Choroid plexus epithelial cell (primary cell): ENCODE results near the gene GNPNAT1.

Experiments used
- DNase-seq: peaks from one replicate; pipeline ENCODE4 v3.0.0-alpha.2; 2010; ENCODE audit warnings: low read depth
- H3K4me3 ChIP-seq: 2 replicates; pipeline ENCODE4 v1.5.1; 2011; ENCODE audit warnings: low read depth, mild to moderate bottlenecking, control low read depth, low read length, moderate library complexity
- TF ChIP-seq, protein P1 (sequence below): conservative IDR thresholded peaks from 2 replicates; pipeline ENCODE4 v1.5.1; 2011; ENCODE audit warnings: low read depth, mild to moderate bottlenecking, control low read depth, inconsistent platforms, low read length, moderate library complexity

Gene GNPNAT1

DNA sequence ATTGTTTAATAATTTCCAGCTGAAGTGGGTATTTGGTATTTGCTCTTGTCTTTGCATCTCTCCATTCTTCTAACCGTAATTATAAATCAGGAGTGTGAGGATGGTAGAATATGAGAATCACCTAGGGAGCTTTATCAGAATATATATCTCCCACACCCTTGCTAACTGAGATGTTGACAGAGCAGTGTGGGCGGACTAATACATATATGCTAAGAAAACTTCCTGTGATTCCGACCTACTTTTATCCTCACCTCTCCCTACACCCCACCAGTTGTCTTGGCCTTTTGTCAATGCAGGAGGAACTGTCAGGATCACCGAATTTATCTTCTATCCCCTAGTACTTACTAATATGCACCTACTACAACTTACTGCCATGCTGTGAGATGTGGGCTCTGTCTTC, 14.7 kb upstream of the GNPNAT1 start:
- DNase-seq = no peak
- TF ChIP-seq, protein P1, sequence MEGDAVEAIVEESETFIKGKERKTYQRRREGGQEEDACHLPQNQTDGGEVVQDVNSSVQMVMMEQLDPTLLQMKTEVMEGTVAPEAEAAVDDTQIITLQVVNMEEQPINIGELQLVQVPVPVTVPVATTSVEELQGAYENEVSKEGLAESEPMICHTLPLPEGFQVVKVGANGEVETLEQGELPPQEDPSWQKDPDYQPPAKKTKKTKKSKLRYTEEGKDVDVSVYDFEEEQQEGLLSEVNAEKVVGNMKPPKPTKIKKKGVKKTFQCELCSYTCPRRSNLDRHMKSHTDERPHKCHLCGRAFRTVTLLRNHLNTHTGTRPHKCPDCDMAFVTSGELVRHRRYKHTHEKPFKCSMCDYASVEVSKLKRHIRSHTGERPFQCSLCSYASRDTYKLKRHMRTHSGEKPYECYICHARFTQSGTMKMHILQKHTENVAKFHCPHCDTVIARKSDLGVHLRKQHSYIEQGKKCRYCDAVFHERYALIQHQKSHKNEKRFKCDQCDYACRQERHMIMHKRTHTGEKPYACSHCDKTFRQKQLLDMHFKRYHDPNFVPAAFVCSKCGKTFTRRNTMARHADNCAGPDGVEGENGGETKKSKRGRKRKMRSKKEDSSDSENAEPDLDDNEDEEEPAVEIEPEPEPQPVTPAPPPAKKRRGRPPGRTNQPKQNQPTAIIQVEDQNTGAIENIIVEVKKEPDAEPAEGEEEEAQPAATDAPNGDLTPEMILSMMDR = no peak
- no peak overlapping the region for H3K4me3 ChIP-seq

DNA sequence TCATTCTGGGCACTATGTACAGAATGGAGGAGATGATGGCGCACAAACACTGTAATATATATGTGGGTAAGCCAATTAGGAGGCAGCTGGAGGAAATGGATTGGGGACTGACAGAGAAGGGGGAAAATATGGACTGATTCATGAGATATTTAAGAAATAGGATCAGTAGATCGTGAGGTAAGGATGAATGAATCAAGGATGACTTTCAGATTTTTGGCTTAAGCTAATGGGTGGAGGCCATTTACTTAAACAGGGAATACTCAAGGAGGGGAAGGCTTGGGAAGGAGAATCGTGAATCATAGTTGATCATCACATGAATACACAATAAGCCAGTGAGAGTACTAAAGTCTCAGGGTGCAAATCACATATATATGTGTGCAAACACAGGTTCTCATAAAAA, 11.2 kb upstream of the GNPNAT1 start:
- DNase-seq = no peak
- H3K4me3 ChIP-seq = no peak overlapping the region
- TF ChIP-seq, protein P1 = no peak

DNA sequence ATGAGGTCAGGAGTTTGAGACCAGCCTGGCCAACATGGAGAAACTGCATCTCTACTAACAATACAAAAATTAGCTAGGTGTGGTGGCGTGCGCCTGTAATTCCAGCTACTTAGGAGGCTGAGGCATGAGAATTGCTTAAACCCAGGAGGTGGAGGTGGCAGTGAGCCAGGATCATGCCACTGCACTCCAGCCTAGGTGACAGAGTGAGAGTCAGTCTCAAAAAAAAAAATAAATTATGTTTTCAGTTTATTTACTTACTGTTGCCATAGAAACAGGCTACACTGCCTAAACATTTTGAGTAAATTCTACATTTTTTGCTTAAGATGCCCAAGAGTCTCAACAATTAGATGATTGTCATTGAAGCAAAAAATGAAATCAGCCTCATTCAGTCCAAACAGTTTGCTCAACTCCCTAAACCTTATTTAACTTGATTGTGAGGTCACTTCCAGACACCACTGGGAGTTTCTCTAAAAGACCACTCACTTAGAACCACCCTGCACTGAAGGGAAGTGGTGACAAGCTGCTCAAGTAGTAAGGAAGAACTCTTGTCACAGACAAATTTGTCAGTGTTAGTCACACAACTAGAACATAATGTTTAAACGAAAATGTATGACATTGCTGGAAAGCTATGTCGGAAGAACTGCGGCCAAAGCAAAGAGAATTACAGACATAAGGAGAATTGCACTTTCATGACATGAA, 9.8 kb upstream of the GNPNAT1 start:
- no peak overlapping the region for H3K4me3 ChIP-seq
- peak; percentile 72 for DNase-seq
- TF ChIP-seq, protein P1 = no peak

DNA sequence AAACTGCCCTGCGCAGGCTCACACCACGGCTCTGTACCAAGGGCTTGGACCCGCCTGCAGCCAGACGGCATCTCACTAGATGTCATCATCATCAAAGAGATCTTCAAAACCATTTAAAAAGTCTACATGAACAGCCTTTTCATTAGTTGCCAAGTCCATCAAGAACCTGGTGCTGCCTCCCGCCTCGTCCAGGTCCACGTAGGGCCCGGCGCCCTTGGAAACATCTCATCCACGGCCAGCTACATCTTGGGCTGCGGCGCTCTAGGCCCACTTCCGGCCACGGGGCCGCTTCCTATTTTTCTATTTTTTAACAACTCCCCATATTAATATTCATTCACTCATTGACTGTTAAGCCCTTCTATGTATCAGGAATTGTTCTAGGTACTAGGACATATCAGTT, 7.4 kb upstream of the GNPNAT1 start:
- TF ChIP-seq, protein P1 = no peak
- DNase-seq = no peak
- no peak overlapping the region for H3K4me3 ChIP-seq

DNA sequence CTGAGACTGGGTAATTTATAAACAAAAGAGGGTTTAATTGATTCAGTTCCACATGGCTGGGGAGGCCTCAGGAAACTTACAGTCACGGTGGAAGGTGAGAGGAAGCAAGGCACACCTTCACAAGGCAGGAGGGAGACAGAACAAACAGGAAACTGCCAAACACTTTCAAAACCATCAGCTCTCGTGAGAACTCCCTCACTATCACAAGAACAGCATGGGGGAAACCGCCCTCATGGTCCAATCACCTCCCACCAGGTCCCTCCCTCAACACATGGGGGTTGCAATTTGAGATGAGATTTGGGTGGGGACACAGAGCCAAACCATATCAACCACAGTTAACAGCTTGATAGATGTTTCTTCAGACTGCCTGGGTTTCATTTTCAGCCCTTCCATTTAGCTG, 6.2 kb upstream of the GNPNAT1 start:
- TF ChIP-seq, protein P1 = no peak
- H3K4me3 ChIP-seq = no peak overlapping the region
- no peak for DNase-seq

DNA sequence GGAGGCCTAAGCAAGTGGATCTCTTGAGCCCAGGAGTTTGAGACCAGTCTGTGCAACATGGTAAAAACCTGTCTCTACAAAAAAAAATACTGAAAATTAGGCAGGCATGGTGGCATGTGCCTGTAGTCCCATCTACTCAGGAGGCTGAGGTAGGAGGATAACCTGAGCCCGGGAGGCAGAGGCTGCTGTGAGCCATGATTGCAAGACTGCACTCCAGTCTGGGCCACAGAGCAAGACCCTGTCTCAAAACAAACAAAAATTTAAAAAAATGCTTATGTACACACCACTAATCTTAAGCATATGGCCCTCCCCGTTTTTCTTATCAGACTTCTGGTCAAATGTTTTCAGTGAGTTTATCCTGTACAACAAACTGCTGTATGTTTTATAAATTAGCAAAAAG, 1.7 kb upstream of the GNPNAT1 start:
- DNase-seq = no peak
- H3K4me3 ChIP-seq = no peak overlapping the region
- TF ChIP-seq, protein P1 = no peak

DNA sequence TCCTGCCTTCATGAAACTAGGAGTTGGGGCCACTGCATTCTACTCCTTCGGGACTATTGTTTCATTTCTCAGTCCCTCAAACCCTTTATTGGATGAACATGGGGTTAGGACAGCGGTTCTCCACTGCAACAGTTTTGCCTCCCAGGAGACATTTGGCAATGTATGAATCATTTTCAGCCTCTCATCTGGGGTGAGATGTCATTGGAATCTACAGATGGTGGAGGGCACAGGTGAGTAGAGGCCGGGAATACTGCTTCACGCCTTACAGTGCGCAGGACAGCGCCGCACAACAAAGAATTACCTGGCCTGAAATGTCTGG, 649 bp upstream of the GNPNAT1 start:
- TF ChIP-seq, protein P1 = no peak
- DNase-seq = no peak
- peak overlapping the region; percentile 82 for H3K4me3 ChIP-seq
